ENCODE data around the gene CENPU. TPM values are rescaled to one million over a fixed set of nuclear protein-coding genes. Genes with fewer than 3 reads are reported as not detected.

CENPU gene
- total RNA-seq, 1 experiment from 2014 or later = 124 TPM

DNA sequence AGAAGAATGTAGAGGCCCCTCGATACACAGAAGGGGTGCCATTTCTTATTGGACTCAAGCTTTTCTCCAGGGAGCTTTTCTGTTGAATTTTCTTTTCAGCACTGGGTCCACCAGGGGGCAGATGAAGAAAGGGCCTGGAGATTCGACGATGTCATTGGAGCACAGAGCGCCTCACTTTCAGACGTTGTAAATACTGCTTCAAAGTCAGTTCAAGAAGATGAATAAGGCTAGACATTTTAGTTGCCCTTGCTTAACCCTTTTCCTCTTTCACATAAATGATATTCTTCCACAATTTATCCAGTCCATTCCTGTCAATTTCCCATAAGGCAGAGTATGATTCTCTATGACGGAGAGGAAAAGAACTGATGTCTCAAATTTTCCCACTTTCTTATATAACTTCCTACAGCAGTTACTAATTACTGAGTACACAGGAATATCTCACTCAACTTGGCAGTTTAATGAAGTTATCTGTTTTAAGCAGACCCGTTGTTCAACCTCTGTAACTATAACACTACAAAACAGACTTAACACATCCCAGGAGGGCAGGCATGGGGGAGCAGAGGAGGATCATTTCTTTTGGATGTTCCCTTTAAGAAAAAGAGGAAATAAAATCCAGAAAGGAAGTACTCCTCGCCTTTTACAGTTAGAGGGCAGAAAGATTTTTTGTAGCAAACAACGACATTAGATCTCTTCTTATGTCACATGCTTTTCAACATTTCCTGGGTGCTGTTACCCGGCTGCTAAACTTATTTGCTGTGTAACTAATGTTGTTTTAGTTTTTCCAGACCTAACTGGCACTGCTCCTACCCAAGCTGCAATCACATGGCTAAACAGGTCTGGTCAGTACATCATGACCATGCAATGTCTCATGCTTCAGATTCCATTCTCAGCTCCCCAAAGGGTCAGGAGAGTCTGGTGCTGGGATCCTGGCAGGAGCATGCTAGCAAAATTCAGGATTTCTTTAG is 12.2 kb upstream of the CENPU start:
- H2AFZ ChIP-seq (ENCODE audit: low read length) = no peak overlapping the region
- H2BK15ac ChIP-seq (ENCODE audit: low read depth, low read length) = no peak overlapping the region
- Mint-ChIP-seq H3K36me3 (ENCODE audit: insufficient read depth in 1 of 3, low read depth in 3 of 3) (peaks cover 3 to 4% (median 4%) of the 10 kb centered on the region in 3 experiments; a peak in 5 of 7 replicates), H3K27me3 (ENCODE audit: low read depth) (peaks cover 14% of the 10 kb centered on the region), H3K4me1 (peaks cover 40 to 45% of the 10 kb centered on the region in 2 experiments), H3K4me3 (peak overlapping the region in 1 of 2 experiments; percentile 27; a peak in 2 of 5 replicates), H3K27ac (no peak overlapping the region; a peak in 1 of 7 replicates), H3K9me3 (peaks cover 11 to 13% of the 10 kb centered on the region in 2 experiments; a peak in 4 of 5 replicates)
- no peaks in the 10 kb centered on the region for H3K79me2 ChIP-seq (ENCODE audit: insufficient read depth, low read length)
- no peak overlapping the region for H3K23ac ChIP-seq (ENCODE audit: insufficient read length, low read depth, low read length)
- H2BK5ac ChIP-seq (ENCODE audit: insufficient read length, low read length) = no peak overlapping the region
- no peak overlapping the region for H2AK5ac ChIP-seq (ENCODE audit: insufficient read length, low read length)
- H4K8ac ChIP-seq (replicated peaks; ENCODE audit: insufficient read length, low read depth, low read length) = no peak overlapping the region
- no peaks in the 10 kb centered on the region for H3K9me3 ChIP-seq (ENCODE audit: control insufficient read depth, low read depth, low read length)
- WGBS (ENCODE audit: extremely low coverage, insufficient read length, low lambda C conversion rate) = no CpG with 5 or more reads among the region's 10 CpGs
- no peak overlapping the region for H3K18ac ChIP-seq (ENCODE audit: insufficient read length, low read depth, low read length)
- H3T11ph ChIP-seq (ENCODE audit: low read length) = no peak overlapping the region
- no peak overlapping the region for H4K5ac ChIP-seq (ENCODE audit: insufficient read length, low read depth, low read length)
- H3K23me2 ChIP-seq (ENCODE audit: insufficient read length, low read depth, low read length, poor library complexity, severe bottlenecking) = no peaks in the 10 kb centered on the region
- no peak overlapping the region for H3K14ac ChIP-seq (ENCODE audit: insufficient read depth, low read length)
- H4K91ac ChIP-seq (ENCODE audit: insufficient read length, low read depth, low read length) = no peak overlapping the region
- TF ChIP-seq, protein P1, sequence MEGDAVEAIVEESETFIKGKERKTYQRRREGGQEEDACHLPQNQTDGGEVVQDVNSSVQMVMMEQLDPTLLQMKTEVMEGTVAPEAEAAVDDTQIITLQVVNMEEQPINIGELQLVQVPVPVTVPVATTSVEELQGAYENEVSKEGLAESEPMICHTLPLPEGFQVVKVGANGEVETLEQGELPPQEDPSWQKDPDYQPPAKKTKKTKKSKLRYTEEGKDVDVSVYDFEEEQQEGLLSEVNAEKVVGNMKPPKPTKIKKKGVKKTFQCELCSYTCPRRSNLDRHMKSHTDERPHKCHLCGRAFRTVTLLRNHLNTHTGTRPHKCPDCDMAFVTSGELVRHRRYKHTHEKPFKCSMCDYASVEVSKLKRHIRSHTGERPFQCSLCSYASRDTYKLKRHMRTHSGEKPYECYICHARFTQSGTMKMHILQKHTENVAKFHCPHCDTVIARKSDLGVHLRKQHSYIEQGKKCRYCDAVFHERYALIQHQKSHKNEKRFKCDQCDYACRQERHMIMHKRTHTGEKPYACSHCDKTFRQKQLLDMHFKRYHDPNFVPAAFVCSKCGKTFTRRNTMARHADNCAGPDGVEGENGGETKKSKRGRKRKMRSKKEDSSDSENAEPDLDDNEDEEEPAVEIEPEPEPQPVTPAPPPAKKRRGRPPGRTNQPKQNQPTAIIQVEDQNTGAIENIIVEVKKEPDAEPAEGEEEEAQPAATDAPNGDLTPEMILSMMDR (conservative IDR thresholded peaks at IDR 0.05) = peak; percentile 82
- peak; percentile 53 for DNase-seq
- no peak overlapping the region for H3K27ac ChIP-seq (ENCODE audit: insufficient read length, low read depth, low read length)
- no peaks in the 10 kb centered on the region for H3K27me3 ChIP-seq (ENCODE audit: insufficient read depth, low read length)
- no peak overlapping the region for H2BK12ac ChIP-seq (ENCODE audit: insufficient read length, low read depth, low read length)
- H2BK20ac ChIP-seq (ENCODE audit: low read depth, low read length, poor library complexity, severe bottlenecking) = no peak overlapping the region
- no peak overlapping the region for H3K9ac ChIP-seq (ENCODE audit: extremely low read depth, insufficient read length, low read length)
- H3K4me1 ChIP-seq (ENCODE audit: insufficient read depth, low read length) = peaks cover 3% of the 10 kb centered on the region; the same call in 1 of the 2 replicates
- H3K4ac ChIP-seq (ENCODE audit: low read depth, low read length) = no peak overlapping the region
- H3K56ac ChIP-seq (ENCODE audit: insufficient read length, low read depth, low read length) = no peak overlapping the region
- H4K20me1 ChIP-seq (ENCODE audit: control insufficient read depth, insufficient read depth, insufficient read length) = no peaks in the 10 kb centered on the region
- no peak overlapping the region for H3K4me2 ChIP-seq (ENCODE audit: insufficient read depth, insufficient read length, low read length)
- H3K79me1 ChIP-seq (ENCODE audit: insufficient read depth, low read depth, low read length, poor library complexity, severe bottlenecking) = no peaks in the 10 kb centered on the region
- no peak overlapping the region for H2BK120ac ChIP-seq (ENCODE audit: low read depth, low read length, poor library complexity, severe bottlenecking)

Measured in H9 (cell line).